Mammary epithelial cell (primary cell): Measurements from ENCODE around the gene IGSF11.

Experiments
- CTCF ChIP-seq, 2 donors: IDR thresholded peaks in 1 of 2; conservative IDR thresholded peaks in 1 of 2; 2 replicates each; pipeline ENCODE4 v1.5.1; 2011 to 2012; ENCODE audit warnings: inconsistent platforms in 2 of 2, low read length in 2 of 2, mild to moderate bottlenecking in 2 of 2, control low read depth in 1 of 2, low read depth in 1 of 2; ENCODE audit not compliant: insufficient read depth in 1 of 2; ENCODE audit errors: extremely low read depth in 1 of 2
- EZH2 ChIP-seq: IDR thresholded peaks from 2 replicates; pipeline ENCODE4 v1.6.1; 2012; ENCODE audit warnings: low read length, inconsistent platforms, borderline replicate concordance

- TF ChIP-seq CTCF (conservative IDR thresholded peaks at IDR 0.05 in 1 of 2, IDR thresholded peaks at IDR 0.05 in 1 of 2; ENCODE audit: extremely low read depth in 1 of 2, insufficient read depth in 1 of 2, low read depth in 1 of 2, low read length in 2 of 2) (no peak), EZH2 (no peak)
Observed at GRCh38 chr3:119044593-119044992, 9.9 kb upstream of the IGSF11 start.
